GM19043 (cell line): Measurements from ENCODE around the gene APOE.
"Not testable (repeated sequence)": the region's sequence is repeated elsewhere in the genome, so short reads cannot be mapped to it uniquely, and the experiment has no call there.

Source experiments
- ATAC-seq: cut with Tn5 transposase; IDR thresholded peaks from one replicate; pipeline ENCODE4 v1.9.1; 2021; ENCODE audit warnings: low read depth; ENCODE audit not compliant: unreplicated experiment

Gene APOE

DNA sequence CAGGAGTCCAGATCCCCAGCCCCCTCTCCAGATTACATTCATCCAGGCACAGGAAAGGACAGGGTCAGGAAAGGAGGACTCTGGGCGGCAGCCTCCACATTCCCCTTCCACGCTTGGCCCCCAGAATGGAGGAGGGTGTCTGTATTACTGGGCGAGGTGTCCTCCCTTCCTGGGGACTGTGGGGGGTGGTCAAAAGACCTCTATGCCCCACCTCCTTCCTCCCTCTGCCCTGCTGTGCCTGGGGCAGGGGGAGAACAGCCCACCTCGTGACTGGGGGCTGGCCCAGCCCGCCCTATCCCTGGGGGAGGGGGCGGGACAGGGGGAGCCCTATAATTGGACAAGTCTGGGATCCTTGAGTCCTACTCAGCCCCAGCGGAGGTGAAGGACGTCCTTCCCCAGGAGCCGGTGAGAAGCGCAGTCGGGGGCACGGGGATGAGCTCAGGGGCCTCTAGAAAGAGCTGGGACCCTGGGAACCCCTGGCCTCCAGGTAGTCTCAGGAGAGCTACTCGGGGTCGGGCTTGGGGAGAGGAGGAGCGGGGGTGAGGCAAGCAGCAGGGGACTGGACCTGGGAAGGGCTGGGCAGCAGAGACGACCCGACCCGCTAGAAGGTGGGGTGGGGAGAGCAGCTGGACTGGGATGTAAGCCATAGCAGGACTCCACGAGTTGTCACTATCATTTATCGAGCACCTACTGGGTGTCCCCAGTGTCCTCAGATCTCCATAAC, at the start of gene APOE:
TSS of gene APOE (plus strand) at position 360 of the 724 bp plus-strand sequence. CDS start 829 bp downstream, outside the sequence.
- no peak for ATAC-seq

DNA sequence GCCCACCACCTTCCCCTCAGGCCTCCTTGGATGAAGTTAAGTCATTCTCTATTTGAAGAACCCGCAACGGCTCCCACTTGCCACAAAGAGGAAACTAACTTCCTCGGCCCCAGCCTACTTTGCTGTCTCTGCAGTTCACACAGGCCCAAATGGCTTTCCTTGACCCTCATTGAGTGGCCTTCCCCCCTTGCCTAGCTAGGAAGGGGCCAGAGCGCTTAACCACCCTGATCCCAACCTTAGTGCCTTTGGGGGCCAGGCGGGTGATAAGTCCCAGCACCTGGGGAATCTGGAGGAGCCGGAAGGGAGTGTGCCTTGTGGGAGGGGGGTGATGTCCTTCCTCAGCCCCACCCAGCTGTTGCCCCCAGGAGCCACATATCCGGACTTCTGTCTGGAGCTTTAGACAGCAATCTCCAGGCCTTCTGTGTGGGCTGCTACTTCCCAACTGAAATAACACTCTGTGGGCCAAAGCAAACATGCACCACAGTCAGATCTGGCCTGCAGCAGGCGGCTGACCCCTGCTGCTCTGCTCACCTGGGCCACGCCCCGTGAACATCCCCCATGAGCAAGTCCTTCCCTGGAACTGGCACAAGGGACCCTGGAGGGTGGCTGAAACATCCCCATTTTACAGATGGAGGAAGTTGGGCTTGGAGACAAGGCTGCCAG, 49.0 kb upstream of the APOE start:
- no peak for ATAC-seq

DNA sequence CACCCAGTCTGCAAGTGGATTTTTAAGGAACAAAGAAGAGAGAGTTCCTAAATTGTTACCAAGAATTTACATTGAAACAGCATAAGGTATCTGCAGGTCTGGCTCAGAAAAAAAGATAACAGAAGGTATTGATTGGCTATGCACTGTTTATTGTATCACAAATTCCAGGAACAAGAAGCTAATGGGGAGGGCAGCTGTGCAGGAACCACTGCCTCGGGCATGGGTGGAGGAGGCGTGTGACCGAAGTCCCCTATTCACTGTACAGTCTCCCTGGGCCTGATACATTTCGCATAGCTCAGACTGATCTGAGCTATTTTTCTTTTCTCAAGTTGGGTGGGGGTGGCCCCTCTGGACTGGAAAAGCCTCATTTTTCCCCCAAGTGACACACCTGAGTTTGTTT, 47.8 kb upstream of the APOE start:
- no peak for ATAC-seq

DNA sequence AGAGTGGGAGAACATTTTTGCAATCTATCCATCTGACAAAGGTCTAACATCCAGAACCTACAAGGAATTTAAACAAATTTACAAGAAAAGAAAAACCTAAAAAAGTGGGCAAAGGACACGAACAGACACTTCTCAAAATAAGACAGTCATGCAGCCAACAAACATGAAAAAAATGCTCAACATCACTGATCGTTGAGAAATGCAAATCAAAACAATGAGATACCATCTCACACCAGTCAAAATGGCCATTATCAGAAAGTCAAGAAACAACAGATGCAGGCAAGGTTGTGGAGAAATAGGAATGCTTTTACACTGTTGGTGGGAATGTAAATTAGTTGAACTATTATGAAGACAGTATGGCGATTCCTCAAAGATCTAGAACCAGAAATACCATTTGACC, 44.0 kb upstream of the APOE start:
- not testable (repeated sequence) for ATAC-seq

DNA sequence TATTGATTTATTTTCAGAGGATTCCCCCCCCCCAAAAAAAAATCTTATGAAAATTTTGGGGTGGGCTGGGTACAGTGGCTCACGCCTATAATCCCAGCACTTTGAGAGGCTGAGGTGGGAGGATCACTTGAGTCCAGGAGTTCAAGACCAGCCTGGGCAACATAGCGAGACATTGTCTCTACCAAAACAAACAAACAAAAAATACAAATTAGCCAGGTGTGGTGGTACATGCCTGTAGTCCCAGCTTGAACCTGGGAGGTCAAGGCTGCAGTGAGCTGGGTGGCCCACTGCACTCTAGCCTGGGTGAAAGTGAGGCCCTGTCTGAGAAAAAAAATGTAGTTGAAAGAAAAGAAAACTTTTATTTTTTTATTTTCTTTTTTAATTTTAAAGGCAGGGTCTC, 41.6 kb upstream of the APOE start:
- ATAC-seq = no peak

DNA sequence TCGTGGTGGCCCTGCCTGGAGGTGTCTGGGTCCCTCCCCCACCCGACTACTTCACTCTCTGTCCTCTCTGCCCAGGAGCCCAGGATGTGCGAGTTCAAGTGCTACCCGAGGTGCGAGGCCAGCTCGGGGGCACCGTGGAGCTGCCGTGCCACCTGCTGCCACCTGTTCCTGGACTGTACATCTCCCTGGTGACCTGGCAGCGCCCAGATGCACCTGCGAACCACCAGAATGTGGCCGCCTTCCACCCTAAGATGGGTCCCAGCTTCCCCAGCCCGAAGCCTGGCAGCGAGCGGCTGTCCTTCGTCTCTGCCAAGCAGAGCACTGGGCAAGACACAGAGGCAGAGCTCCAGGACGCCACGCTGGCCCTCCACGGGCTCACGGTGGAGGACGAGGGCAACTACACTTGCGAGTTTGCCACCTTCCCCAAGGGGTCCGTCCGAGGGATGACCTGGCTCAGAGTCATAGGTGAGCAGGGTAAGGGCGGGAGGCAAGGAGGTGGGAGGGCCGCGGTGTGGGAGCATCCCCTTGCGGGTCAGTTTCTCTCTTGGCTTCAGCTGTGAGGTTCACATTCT, 40.3 kb upstream of the APOE start:
- no peak for ATAC-seq

DNA sequence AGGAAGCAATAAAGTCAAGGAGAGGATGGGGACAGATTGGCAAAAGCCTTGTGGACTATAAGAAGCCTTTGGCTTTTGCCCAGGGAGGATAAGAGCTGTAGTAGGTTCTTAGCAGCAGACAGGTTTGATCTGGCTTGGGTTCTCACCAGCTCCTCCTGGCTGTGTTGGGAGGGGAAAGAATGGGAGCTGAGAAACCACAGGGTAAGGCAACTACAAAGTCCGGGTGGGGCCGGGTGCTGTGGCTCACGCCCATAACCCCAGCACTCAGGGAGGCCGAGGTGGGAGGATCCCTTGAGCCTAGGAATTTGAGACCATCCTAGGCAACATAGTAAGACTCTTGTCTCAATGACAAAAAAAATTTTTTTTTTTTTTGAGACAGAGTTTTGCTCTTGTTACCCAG, 38.9 kb upstream of the APOE start:
- ATAC-seq = no peak

DNA sequence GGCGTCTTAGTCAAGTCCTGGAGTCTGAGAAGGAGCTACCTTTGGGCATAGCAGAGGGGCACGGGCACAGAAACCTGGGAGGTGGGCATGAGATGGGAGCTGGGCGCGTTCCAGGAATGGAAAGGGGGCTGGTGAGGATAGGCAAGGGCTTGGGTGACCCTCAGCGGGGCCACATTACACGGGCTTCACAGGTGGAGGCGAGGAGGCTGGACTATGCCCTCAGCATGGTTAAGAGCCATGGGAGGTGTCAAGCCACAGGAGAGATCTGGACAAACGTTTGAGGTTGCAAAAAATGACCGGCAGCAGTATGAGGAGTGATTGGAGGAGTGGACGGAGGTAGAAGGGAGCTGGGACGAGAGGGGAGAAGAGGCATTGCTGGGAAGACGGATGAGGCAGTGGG, 38.0 kb upstream of the APOE start:
- no peak for ATAC-seq

DNA sequence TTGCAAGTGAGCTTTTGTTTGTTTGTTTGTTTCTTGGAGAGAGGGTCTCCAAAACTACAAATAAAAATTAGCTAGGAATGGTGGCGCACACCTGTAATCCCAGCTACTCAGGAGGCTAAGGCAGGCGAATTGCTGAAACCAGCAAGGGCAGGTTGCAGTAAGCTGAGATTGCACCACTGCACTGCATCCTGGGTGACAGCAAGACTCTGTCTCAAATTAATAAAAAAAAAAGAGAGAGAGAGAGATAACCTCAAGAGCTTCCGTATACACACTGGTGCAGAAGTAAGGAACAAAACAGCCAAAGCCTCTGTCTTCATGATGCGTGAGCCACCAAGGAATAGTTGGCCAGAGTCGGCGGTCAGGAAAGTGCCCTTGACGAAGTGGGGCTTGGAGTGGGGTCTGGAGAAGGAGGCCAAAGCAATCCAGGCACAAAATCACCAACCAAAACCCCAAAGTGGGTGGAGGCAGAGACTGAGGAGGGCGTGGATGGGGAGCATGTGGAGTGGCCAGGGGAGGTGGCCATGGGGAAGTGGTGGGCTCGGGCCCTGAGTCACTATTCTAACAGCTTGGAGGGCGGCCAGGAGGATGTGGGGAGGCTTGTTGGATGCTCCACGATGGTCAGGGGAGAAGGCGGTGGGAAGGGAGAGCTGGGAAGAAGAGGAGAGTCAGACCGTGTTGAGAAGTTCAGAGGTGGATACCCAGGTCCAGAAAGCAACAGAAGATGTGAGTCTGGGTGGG, 35.7 kb upstream of the APOE start:
- no peak for ATAC-seq

DNA sequence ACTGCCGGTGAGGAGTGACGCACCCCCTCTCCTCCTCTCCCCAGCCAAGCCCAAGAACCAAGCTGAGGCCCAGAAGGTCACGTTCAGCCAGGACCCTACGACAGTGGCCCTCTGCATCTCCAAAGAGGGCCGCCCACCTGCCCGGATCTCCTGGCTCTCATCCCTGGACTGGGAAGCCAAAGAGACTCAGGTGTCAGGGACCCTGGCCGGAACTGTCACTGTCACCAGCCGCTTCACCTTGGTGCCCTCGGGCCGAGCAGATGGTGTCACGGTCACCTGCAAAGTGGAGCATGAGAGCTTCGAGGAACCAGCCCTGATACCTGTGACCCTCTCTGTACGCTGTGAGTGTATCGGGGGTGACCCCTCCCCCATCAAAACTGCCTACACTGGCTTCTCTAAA, 33.8 kb upstream of the APOE start:
- ATAC-seq = no peak

DNA sequence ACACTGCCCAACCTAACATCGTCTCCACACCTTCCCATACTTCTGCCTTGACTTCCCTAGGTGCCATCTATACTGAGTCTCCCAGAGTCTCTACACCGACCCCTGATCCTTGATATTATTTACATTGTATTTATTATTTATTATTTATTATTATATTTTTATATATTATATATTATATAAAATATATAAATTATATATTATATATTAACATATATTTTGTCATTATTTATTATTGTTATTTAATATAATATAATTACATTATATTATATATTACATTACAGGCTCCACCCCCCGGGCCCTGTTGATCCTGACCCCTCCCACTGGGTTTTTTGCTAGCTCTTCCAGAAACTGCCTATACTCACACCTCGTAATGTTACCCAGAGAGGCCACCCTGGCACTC, 32.9 kb upstream of the APOE start:
- no peak for ATAC-seq

DNA sequence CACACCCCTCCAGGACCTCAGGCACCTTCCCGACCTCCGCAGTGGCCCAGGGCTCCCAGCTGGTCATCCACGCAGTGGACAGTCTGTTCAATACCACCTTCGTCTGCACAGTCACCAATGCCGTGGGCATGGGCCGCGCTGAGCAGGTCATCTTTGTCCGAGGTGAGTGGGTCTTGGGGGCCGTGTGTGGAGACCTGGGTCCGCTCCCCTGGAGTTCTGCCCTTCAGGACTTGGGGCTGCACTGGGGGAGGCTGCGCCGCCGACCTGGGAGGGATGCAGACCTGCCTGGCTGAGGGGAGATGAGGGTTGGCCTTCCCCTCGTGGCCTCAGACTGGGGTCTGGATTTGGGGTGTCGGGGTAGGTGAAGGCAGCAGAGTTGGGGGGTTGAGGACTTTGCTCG, 31.3 kb upstream of the APOE start:
- ATAC-seq = no peak

DNA sequence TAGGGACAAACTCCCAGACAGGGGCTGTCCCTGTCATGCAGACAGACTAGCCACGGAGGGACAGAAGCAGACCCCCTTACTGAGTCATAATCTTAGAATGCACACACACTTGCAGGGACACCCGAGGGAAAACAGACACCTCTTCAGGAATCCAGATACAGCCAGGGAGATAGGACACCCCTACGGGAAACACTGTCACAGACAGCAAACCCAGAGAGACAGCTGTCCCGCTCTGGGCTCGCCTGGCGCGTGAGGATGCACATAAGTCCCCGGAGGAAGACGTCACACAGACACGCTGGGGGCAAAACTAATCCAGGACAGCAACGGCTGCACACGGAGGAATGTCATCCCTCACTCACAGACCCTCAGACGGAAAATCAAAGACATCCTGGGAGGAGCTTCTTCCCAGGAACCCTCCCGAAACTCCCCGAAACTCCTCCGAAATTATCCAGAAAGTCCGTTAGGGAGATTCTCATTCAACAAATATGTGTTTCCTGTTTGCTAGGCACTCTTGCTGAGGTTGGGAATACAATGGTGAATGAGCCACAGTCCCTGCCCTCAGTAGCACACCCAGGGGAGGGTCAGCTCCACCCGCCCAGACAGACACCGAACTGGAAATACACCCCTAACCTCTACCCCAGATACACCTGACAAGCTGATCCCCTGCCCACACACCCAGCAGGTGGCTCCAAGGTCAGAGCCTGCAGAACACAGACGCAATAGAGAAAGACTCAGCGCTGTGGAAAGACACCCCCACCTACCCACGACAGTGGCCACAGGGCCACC, 29.7 kb upstream of the APOE start:
- ATAC-seq = no peak

DNA sequence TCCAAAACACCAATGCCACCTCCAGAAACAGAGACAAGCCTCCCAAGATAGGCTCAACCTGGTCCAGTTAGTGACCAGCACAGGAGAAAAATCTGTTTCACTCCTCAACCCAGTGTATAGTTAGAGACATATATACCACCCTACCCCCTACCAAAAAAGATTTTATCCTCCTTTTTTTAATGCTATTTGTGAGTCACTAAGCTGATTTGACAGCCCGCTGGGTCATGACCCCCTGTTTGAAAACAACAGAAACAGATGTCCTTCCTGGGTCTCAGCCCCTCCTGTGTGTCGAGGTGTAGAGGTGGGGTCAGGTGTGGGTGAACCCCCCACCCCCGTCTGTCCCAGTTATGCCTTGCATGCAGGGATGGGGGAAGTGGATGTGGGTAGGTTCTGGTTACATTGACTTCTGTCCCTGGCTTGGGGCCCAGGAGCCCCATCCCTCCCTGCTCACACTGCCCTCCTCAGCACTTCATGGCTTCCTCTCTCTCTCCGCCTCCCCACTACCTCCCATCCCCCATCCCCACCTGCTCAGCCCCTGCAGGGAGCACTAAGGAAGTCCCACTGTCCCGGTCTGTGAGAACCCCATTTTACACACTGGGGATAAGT, 28.6 kb upstream of the APOE start:
- no peak for ATAC-seq

DNA sequence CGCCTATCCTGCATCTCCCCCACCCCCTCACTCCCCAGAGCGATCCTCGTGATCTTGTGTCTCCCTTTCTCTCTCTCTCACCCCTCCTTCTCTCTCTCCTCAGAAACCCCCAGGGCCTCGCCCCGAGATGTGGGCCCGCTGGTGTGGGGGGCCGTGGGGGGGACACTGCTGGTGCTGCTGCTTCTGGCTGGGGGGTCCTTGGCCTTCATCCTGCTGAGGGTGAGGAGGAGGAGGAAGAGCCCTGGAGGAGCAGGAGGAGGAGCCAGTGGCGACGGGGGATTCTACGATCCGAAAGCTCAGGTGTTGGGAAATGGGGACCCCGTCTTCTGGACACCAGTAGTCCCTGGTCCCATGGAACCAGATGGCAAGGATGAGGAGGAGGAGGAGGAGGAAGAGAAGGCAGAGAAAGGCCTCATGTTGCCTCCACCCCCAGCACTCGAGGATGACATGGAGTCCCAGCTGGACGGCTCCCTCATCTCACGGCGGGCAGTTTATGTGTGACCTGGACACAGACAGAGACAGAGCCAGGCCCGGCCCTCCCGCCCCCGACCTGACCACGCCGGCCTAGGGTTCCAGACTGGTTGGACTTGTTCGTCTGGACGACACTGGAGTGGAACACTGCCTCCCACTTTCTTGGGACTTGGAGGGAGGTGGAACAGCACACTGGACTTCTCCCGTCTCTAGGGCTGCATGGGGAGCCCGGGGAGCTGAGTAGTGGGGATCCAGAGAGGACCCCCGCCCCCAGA, 27.3 kb upstream of the APOE start:
- ATAC-seq = no peak

DNA sequence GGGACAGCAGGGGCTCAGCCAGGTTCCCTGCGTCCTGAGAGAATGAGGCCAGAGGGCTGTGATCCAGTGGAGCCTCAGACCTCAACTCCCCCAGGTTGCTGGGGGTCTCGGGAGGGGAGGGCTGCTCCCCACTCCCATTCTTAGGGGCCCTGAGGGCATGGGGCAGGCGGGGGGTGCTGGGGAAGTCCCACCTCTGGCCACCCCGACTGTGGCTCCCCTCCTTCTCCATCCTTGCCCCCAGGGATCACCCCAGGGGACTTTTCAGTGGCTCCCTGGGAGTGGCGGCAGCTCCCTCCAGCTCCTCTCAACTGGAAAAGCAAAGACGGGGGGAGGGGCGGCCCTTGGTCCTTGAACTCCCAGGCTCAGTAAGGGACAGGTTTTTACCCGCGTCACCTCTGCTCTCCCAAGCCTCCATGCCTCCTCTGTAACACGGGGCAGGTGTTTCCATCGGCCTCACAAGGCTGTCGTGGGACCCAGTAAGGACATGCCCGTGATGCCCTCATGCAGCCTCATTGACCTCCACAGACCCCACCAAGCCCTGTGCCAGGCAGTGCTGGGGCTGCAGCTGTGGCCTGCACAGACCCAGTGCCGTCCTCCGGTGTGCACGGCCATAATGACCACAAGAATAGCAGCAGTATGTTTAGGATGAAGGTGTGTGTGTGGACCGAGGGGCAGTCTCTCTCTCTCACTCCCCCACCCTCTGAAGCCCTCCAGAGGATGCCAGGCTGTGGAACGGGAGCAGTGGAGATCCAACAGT, 26.1 kb upstream of the APOE start:
- ATAC-seq = no peak

DNA sequence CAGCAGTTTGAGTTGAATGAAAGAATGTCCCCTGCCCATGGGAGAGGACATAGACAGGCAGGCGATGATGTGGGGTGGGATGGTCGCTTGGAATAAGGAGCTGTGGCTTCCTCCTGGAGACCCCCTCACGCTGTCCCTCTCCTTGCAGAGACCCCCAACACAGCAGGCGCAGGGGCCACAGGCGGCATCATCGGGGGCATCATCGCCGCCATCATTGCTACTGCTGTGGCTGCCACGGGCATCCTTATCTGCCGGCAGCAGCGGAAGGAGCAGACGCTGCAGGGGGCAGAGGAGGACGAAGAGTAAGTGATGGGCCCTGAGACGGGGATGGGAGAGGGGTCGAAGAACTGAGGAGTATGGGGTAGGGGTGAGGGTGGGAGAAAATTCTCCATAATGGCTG, 23.5 kb upstream of the APOE start:
- ATAC-seq = no peak

DNA sequence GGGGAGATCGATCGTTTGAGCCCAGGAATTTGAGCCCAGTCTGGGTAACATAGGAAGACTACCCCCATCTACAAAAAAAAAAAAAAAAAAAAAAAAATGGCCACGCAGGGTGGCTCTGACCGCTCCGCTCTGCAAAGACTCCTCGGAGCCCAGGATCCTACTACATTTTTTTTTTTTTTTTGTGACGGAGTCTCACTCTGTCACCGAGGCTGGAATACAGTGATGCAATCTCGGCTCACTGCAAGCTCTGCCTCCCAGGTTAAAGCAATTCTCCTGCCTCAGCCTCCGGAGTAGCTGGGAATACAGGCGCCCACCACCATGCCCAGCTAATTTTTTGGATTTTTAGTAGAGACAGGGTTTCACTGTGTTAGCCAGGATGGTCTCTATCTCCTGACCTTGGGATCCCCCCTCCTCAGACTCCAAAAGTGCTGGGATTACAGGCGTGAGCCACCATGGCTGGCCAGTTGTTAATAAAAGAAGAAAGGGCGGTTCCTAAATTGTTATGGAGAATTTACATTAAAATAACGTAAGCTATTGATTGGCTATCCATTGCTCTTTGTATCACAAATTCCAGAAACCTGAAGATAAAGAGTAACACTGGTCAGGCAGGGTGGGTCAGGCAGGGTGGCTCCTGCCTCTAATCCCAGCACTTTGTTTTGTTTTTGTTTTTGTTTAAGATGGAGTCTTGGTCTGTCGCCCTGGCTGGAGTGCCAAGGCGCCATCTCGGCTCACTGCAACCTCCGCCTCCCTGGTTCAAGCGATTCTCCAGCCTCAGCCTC, 22.8 kb upstream of the APOE start:
- ATAC-seq = not testable (repeated sequence)
